GM19043 (cell line): ENCODE measurements around the gene CCDC74A.
"Not testable (repeated sequence)": the region's sequence is repeated elsewhere in the genome, so short reads cannot be mapped to it uniquely, and the experiment has no call there.

Experiments used
- ATAC-seq: cut with Tn5 transposase; IDR thresholded peaks from one replicate; pipeline ENCODE4 v1.9.1; 2021; ENCODE audit warnings: low read depth; ENCODE audit not compliant: unreplicated experiment

Gene CCDC74A

GRCh38 chr2:131498321-131498973 is 29.2 kb upstream of the CCDC74A start:
- ATAC-seq = peak; percentile 87

- ATAC-seq = not testable (repeated sequence)
These were observed 24.1 kb upstream of the CCDC74A start for GRCh38 chr2:131503587-131503986.

- ATAC-seq = not testable (repeated sequence)
These were observed 23.5 kb upstream of the CCDC74A start for GRCh38 chr2:131504082-131504750.

GRCh38 chr2:131509615-131510014 is 18.1 kb upstream of the CCDC74A start:
- no peak for ATAC-seq

GRCh38 chr2:131511291-131511968 is 16.3 kb upstream of the CCDC74A start:
- ATAC-seq = not testable (repeated sequence)

- not testable (repeated sequence) for ATAC-seq
These were observed 15.5 kb upstream of the CCDC74A start for GRCh38 chr2:131511969-131512870.

- ATAC-seq = peak; percentile 79
These were observed 13.1 kb upstream of the CCDC74A start for GRCh38 chr2:131514408-131515166.

- not testable (repeated sequence) for ATAC-seq
These were observed 12.5 kb upstream of the CCDC74A start for GRCh38 chr2:131515235-131515634.

- ATAC-seq = no peak
These were observed 11.7 kb upstream of the CCDC74A start for GRCh38 chr2:131516011-131516410.

GRCh38 chr2:131516621-131517020 is 11.1 kb upstream of the CCDC74A start:
- not testable (repeated sequence) for ATAC-seq

- no peak for ATAC-seq
These were observed 10.4 kb upstream of the CCDC74A start for GRCh38 chr2:131517106-131517831.

GRCh38 chr2:131517856-131518255 is 9.8 kb upstream of the CCDC74A start:
- ATAC-seq = not testable (repeated sequence)

- not testable (repeated sequence) for ATAC-seq
These were observed 9.2 kb upstream of the CCDC74A start for GRCh38 chr2:131518531-131518930.

GRCh38 chr2:131519466-131519865 is 8.2 kb upstream of the CCDC74A start:
- ATAC-seq = no peak

- ATAC-seq = not testable (repeated sequence)
These were observed 7.7 kb upstream of the CCDC74A start for GRCh38 chr2:131519871-131520470.

- no peak for ATAC-seq
These were observed 7.2 kb upstream of the CCDC74A start for GRCh38 chr2:131520526-131520925.

- not testable (repeated sequence) for ATAC-seq
These were observed 6.2 kb upstream of the CCDC74A start for GRCh38 chr2:131521524-131521923.

GRCh38 chr2:131521961-131522781 is 5.5 kb upstream of the CCDC74A start:
- ATAC-seq = no peak
